Nephron (organoid): Measurements from ENCODE around the gene MRPL45.

ENCODE experiments used
- H3K27ac Mint-ChIP-seq, 3 experiments: 2 replicates each; pipeline ENCODE4 v1.8.0; 2020; ENCODE audit warnings: mixed read lengths in 3 of 3, mild to moderate bottlenecking in 2 of 3, moderate library complexity in 1 of 3
- H3K27me3 Mint-ChIP-seq: 2 replicates; pipeline ENCODE4 v1.8.0; 2021; ENCODE audit warnings: low read depth, mild to moderate bottlenecking, moderate library complexity, mixed read lengths
- H3K36me3 Mint-ChIP-seq: 2 replicates; pipeline ENCODE4 v1.8.0; 2020; ENCODE audit warnings: low read depth, mixed read lengths
- H3K4me1 Mint-ChIP-seq: 2 replicates; pipeline ENCODE4 v1.8.0; 2020; ENCODE audit warnings: mixed read lengths
- H3K4me3 Mint-ChIP-seq, 3 experiments: 2 replicates each; pipeline ENCODE4 v1.8.0; 2020; ENCODE audit warnings: mild to moderate bottlenecking in 3 of 3, mixed read lengths in 3 of 3, moderate library complexity in 2 of 3
- H3K9me3 Mint-ChIP-seq: 2 replicates; pipeline ENCODE4 v1.8.0; 2020; ENCODE audit warnings: mixed read lengths
- TF ChIP-seq, protein P1 (sequence below), 3 experiments: fragments of 200-600 bp; sonication (generic); IDR thresholded peaks; one replicate each; pipeline ENCODE4 v1.5.0; 2021; ENCODE audit warnings: antibody characterized with exemption in 3 of 3; ENCODE audit not compliant: unreplicated experiment in 3 of 3

The MRPL45 gene

DNA sequence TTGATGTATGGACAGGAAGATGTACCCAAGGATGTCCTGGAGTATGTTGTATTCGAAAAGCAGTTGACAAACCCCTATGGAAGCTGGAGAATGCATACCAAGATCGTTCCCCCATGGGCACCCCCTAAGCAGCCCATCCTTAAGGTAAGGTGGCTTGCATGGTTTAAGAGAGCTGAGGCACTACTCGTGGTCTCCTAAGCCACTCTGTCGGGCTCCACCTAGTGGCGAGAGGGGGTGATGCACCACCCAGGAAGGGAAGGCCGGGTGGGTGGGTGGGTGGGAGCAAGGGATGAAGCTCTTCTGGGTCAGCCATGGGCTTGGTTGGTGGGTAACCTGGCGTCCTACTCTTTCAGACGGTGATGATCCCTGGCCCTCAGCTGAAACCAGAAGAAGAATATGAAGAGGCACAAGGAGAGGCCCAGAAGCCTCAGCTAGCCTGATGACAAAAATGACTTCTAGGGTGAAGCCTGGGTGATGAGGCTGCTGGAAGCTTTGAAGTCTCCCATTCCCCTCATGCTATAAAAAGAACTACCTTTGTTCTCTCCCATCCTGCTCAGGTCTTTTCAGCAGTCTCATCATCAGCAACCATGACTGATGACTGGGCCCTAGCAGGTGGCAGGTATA lies 25.3 kb downstream of the MRPL45 start:
- no peaks in the 10 kb centered on the region for H3K27me3 Mint-ChIP-seq
- H3K36me3 Mint-ChIP-seq, result peaks cover 39% of the 10 kb centered on the region
- H3K4me1 Mint-ChIP-seq, result peaks cover 4% of the 10 kb centered on the region
- H3K9me3 Mint-ChIP-seq, result no peaks in the 10 kb centered on the region
- TF ChIP-seq, protein P1, sequence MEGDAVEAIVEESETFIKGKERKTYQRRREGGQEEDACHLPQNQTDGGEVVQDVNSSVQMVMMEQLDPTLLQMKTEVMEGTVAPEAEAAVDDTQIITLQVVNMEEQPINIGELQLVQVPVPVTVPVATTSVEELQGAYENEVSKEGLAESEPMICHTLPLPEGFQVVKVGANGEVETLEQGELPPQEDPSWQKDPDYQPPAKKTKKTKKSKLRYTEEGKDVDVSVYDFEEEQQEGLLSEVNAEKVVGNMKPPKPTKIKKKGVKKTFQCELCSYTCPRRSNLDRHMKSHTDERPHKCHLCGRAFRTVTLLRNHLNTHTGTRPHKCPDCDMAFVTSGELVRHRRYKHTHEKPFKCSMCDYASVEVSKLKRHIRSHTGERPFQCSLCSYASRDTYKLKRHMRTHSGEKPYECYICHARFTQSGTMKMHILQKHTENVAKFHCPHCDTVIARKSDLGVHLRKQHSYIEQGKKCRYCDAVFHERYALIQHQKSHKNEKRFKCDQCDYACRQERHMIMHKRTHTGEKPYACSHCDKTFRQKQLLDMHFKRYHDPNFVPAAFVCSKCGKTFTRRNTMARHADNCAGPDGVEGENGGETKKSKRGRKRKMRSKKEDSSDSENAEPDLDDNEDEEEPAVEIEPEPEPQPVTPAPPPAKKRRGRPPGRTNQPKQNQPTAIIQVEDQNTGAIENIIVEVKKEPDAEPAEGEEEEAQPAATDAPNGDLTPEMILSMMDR (IDR thresholded peaks at IDR 0.05; ENCODE audit: unreplicated experiment in 3 of 3), result peak; percentile 68 to 78 (median 71)
- no peak overlapping the region for H3K27ac Mint-ChIP-seq
- H3K4me3 Mint-ChIP-seq, result no peak overlapping the region

DNA sequence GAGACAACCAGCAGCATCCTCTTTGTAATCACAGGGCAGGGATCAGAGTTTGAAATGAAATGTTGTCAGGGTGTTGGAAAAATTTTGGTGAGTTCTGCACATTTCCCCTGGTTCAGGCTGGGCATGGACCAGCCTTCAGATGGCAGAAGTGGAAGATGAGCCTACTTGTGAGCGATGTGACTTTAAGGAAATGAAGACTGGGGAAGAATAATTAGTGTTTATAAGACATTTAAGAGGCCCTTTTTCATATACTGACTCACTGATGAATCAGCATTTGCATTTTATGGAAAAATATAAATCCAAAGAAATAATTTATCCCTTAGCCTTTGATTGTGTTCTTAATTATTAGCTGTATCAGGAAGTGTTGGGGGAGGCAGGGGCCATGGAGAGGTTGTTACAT lies 25.9 kb downstream of the MRPL45 start:
- TF ChIP-seq, protein P1 (IDR thresholded peaks at IDR 0.05; ENCODE audit: unreplicated experiment in 3 of 3), result no peak
- H3K9me3 Mint-ChIP-seq, result no peaks in the 10 kb centered on the region
- H3K4me3 Mint-ChIP-seq, result no peak overlapping the region

DNA sequence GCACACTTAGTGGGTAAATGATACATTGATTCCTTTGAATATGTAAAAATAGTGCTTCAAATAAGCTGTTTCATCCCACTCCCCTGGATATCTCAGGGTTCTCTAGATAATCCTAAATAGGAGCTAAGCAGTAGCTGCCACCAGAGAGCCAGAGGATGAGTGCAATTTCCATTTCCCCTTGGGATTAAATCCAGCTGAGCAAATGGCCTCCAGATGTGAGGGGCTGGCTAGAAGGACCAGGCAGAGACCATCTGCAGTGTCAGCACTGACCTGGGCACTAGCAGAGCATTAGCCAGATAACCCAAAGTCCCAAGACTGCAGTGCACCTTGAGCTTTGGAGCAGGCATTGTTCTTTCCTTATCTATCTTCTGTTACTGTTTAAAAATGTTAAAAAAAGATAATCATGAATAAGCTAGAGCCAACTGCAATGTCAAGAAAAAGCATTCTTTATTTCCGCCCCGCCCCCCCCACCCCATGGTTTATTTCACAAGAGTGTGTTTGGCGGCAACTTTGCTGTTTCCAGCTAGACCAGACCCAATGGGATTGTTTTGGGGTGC lies 27.3 kb downstream of the MRPL45 start:
- H3K4me3 Mint-ChIP-seq, result no peak overlapping the region
- peaks cover 4% of the 10 kb centered on the region for H3K4me1 Mint-ChIP-seq
- peaks cover 31% of the 10 kb centered on the region for H3K36me3 Mint-ChIP-seq
- H3K27me3 Mint-ChIP-seq, result no peaks in the 10 kb centered on the region
- H3K9me3 Mint-ChIP-seq, result no peaks in the 10 kb centered on the region
- TF ChIP-seq, protein P1 (IDR thresholded peaks at IDR 0.05; ENCODE audit: unreplicated experiment in 3 of 3), result no peak
- no peak overlapping the region for H3K27ac Mint-ChIP-seq

More for the DNA sequence above, 25.9 kb downstream of the MRPL45 start:
- peaks cover 35% of the 10 kb centered on the region for H3K36me3 Mint-ChIP-seq
- H3K4me1 Mint-ChIP-seq, result peaks cover 4% of the 10 kb centered on the region
- no peak overlapping the region for H3K27ac Mint-ChIP-seq
- H3K27me3 Mint-ChIP-seq, result no peaks in the 10 kb centered on the region

DNA sequence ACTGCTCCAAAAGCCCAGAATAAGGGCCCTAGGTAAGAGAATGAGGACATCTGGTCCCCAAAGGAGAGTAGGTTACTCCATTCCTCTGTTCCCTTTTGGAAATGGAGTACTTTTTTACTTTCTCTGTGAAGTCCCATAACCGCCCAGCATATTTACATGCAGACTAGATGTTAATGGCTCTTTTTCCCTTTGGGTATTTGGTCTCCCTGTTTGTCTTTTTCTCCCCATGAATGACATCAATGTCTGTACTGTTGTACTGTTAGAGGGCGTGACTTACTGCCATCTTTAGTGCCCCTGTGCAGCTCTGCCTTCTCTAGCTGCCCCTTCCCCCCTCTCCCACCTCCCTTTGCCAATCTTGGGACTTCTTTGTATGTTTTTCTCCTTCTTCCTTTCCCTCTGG lies 27.8 kb downstream of the MRPL45 start:
- Mint-ChIP-seq H3K4me1 (peaks cover 4% of the 10 kb centered on the region), H3K9me3 (no peaks in the 10 kb centered on the region), H3K27ac (peak overlapping the region in 1 of 3 experiments; percentile 8), H3K27me3 (no peaks in the 10 kb centered on the region), H3K36me3 (peaks cover 26% of the 10 kb centered on the region), H3K4me3 (no peak overlapping the region)
- TF ChIP-seq, protein P1 (IDR thresholded peaks at IDR 0.05; ENCODE audit: unreplicated experiment in 3 of 3), result no peak

DNA sequence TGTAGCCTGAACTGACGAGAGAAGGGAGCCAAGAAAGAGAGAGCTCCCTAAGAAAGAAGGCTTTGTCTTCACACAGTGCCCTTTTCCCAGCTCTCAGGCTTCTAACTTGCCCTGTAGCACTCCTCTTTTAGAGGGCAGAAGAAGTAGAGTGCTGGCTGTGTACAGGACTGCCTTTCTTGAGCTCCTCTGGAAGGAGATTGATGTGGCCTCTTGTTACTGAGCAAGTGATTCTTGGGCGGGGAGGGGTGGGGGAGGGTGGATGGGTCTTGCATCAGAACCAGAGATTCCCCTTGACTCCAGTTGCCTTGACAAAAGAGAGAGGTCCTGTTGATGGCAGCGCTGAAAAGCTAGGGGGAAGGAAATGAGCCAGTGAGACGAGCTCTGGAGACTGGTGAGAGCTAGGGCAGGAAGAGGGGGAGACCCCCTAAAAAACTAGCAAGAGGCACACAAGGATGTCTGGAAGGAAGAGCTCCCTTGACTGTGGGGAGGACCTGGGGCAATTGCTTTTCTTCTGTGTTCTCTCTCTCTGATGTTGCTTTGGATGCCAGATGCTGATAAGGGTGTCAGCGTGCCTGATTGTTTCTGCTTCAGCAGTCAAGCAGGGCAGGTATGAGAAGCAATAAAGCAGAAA lies 28.4 kb downstream of the MRPL45 start:
- TF ChIP-seq, protein P1 (IDR thresholded peaks at IDR 0.05; ENCODE audit: unreplicated experiment in 3 of 3), result no peak
- peak overlapping the region in 1 of 3 experiments; percentile 8 for H3K27ac Mint-ChIP-seq
- H3K27me3 Mint-ChIP-seq, result peaks cover 5% of the 10 kb centered on the region
- no peak overlapping the region for H3K4me3 Mint-ChIP-seq
- no peaks in the 10 kb centered on the region for H3K9me3 Mint-ChIP-seq
- peaks cover 23% of the 10 kb centered on the region for H3K36me3 Mint-ChIP-seq
- H3K4me1 Mint-ChIP-seq, result peaks cover 4% of the 10 kb centered on the region
